ENCODE measurements around the gene MARCHF2. TPM values are rescaled to one million over a fixed set of nuclear protein-coding genes. Genes with fewer than 3 reads are reported as not detected.

The MARCHF2 gene
- total RNA-seq = 35.4 and 36.4 TPM in 2 replicates

GRCh38 chr19:8412783-8413628 lies at the start of gene MARCHF2:
TSS of gene MARCHF2 (plus strand) at chr19:8413305. CDS start at chr19:8421841, 8,536 bp downstream.

GRCh38 chr19:8363803-8364771 lies 49.0 kb upstream of the MARCHF2 start, which contains the start of gene ANGPTL4:
TSS of gene ANGPTL4 (plus strand) at chr19:8364155. CDS start at chr19:8364322, 167 bp downstream.

GRCh38 chr19:8389891-8390616 lies 23.1 kb upstream of the MARCHF2 start, which contains the start of gene RAB11B:
TSS of gene RAB11B (plus strand) at chr19:8390360. CDS start at chr19:8390417, 57 bp downstream.

GRCh38 chr19:8444677-8445487 lies 31.8 kb downstream of the MARCHF2 start, which contains the start of gene HNRNPM:
TSS of gene HNRNPM (plus strand) at chr19:8444975. CDS start at chr19:8444999, 24 bp downstream.

Small RNAs within 50 kb of the gene (small RNA-seq; reads per million reads assigned to genes)
- not detected for gene MIR4999

Other genes with a start within 250 kb of the MARCHF2 start
- 15.6 and 29.8 TPM in 2 replicates for gene CERS4, start 203.9 kb upstream of the MARCHF2 start, total RNA-seq
- gene CD320, start 104.9 kb upstream of the MARCHF2 start, total RNA-seq = 36.4 and 47.8 TPM in 2 replicates
- gene NDUFA7, start 91.9 kb upstream of the MARCHF2 start, total RNA-seq = 16.9 and 29.3 TPM in 2 replicates
- 122 and 242 TPM in 2 replicates for gene RPS28, start 91.8 kb upstream of the MARCHF2 start, total RNA-seq
- under 0.01 and 0.20 TPM in 2 replicates for gene KANK3, start 70.0 kb upstream of the MARCHF2 start, total RNA-seq
- gene ANGPTL4, start 49.1 kb upstream of the MARCHF2 start, total RNA-seq = 20.5 and 21.7 TPM in 2 replicates
- 31.3 and 32.3 TPM in 2 replicates for gene RAB11B, start 22.9 kb upstream of the MARCHF2 start, total RNA-seq
- gene HNRNPM, start 31.7 kb downstream of the MARCHF2 start, total RNA-seq = 36.4 and 56.5 TPM in 2 replicates
- not detected in 2 replicates for gene PRAM1, start 89.3 kb downstream of the MARCHF2 start, total RNA-seq
- 2.9 and 3.5 TPM in 2 replicates for gene ZNF414, start 100.9 kb downstream of the MARCHF2 start, total RNA-seq
- 0.20 and 0.73 TPM in 2 replicates for gene MYO1F, start 164.1 kb downstream of the MARCHF2 start, total RNA-seq
- 1.2 and 4.0 TPM in 2 replicates for gene ADAMTS10, start 197.4 kb downstream of the MARCHF2 start, total RNA-seq
- gene NFILZ, start 217.3 kb downstream of the MARCHF2 start, total RNA-seq = not detected in 2 replicates

Data from subcutaneous preadipocyte (primary cell).